Esophagus squamous epithelium (tissue), 4 donors: ENCODE measurements around the gene GCK.

ENCODE experiments used
- CTCF ChIP-seq, 6 experiments: fragments of 450-650 bp in 4 of 6; fragments of 200-600 bp in 2 of 6; sonication (generic) in 2 of 6; IDR thresholded peaks; one replicate each; pipeline ENCODE4 v1.5.1; 2016 to 2019; ENCODE audit warnings: antibody characterized with exemption in 6 of 6, mild to moderate bottlenecking in 4 of 6, moderate library complexity in 4 of 6
- POLR2A ChIP-seq, 4 donors: fragments of 450-650 bp; IDR thresholded peaks; one replicate each; pipeline ENCODE4 v1.6.1; 2017; ENCODE audit warnings: antibody characterized with exemption in 4 of 4, mild to moderate bottlenecking in 4 of 4, moderate library complexity in 3 of 4

GRCh38 chr7:44124822-44125202 lies 64.4 kb downstream of the GCK start:
- TF ChIP-seq CTCF (IDR thresholded peaks at IDR 0.05) = no peak
- no peak for TF ChIP-seq POLR2A (IDR thresholded peaks at IDR 0.05)
